AG04449 (cell line): ENCODE measurements around the gene PBX1.

Experiments
- CTCF ChIA-PET: fragments of 350-600 bp; formaldehyde crosslinking; extraction: SDS; loops from one replicate; lab custom pipeline; 2021; ENCODE audit warnings: antibody characterized with exemption; lab: Yijun Ruan, JAX
- POLR2A ChIA-PET: fragments of 400-600, 350-600 bp; formaldehyde crosslinking; extraction: SDS; loops from one replicate; lab custom pipeline; 2020; ENCODE audit warnings: antibody characterized with exemption, inconsistent platforms; lab: Yijun Ruan, JAX
- DNase-seq: peaks from one replicate; pipeline ENCODE4 v3.0.0-alpha.2; 2010; ENCODE audit warnings: low read depth, low spot score
- H3K4me3 ChIP-seq: 2 replicates; pipeline ENCODE4 v1.5.1; 2011; ENCODE audit warnings: low read depth, mild to moderate bottlenecking, control low read depth, low read length
- TF ChIP-seq, protein P1 (sequence below): IDR thresholded peaks from one replicate; pipeline ENCODE4 v1.5.1; 2011; ENCODE audit warnings: mild to moderate bottlenecking, moderate library complexity, low read length, control low read depth, inconsistent platforms; ENCODE audit not compliant: insufficient read depth; ENCODE audit errors: missing control alignments

Gene PBX1

DNA sequence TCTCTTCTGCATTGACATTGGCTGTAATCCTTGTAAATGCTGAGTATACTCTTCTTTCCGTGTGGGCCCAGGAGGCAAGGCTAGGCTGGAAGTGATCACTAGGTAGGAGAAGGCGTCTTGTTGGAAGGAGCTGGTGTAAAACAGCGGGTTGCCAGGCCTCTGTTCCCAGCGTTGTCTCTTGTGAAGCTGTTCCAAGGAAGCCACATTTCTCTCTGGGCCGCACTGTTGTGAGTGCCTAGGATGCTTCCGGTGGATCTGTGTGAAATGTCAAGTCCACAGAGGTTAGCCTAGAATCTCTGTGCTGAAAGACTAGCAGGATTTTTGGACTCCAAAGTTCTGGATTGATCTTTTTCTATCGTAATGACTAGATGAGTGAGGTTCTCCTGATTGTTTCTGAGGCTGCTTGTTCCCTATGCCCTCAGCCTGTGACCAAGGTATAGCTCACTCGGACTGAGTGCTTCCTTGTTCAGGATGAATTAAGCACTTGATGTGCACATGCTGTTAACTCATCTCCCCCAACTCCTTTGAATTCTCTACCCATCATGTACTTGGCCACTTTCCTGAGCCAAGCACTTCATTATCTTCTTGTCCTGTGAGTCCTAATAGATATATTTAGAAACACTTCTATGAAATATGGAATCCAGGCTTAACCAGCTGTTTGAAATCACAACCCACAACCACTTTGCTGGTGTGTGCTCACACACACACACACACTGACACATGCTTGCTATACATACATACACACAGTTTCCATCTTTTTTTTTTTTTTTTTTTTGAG lies 63.3 kb downstream of the PBX1 start:
- DNase-seq = no peak
- POLR2A ChIA-PET = no interaction called here
- CTCF ChIA-PET = interaction anchor here (0.6 to 1.6 kb wide), 5 partner anchors 14 to 1092 kb away, joined by 3 to 10 read pairs (median 3); no protein-coding TSS in a partner anchor
- H3K4me3 ChIP-seq = no peak overlapping the region
- TF ChIP-seq, protein P1, sequence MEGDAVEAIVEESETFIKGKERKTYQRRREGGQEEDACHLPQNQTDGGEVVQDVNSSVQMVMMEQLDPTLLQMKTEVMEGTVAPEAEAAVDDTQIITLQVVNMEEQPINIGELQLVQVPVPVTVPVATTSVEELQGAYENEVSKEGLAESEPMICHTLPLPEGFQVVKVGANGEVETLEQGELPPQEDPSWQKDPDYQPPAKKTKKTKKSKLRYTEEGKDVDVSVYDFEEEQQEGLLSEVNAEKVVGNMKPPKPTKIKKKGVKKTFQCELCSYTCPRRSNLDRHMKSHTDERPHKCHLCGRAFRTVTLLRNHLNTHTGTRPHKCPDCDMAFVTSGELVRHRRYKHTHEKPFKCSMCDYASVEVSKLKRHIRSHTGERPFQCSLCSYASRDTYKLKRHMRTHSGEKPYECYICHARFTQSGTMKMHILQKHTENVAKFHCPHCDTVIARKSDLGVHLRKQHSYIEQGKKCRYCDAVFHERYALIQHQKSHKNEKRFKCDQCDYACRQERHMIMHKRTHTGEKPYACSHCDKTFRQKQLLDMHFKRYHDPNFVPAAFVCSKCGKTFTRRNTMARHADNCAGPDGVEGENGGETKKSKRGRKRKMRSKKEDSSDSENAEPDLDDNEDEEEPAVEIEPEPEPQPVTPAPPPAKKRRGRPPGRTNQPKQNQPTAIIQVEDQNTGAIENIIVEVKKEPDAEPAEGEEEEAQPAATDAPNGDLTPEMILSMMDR = no peak

DNA sequence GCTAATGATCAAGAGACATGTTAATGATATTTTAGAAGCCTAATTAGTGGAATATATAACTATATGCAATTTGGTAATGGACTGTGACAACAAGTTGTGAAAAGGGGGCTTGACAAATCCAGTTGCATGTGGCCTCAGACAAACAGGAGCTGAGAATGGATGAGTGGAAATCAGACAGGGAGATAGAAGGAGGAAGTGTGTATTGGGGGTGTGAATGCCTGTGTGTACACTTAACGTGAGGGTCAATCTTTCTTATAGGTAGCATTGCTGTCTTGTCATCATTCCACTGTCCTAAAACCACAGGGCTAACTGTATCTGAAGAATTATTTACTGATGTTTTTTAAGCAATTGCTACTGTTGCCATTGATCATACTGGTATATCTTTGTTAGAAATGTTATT lies 64.8 kb downstream of the PBX1 start:
- no peak for DNase-seq
- CTCF ChIA-PET = interaction anchor here (1.2 to 5.5 kb wide), 5 partner anchors 10 to 171 kb away, joined by 3 to 43 read pairs (median 6); no protein-coding TSS in a partner anchor
- POLR2A ChIA-PET = no interaction called here

GRCh38 chr1:164624400-164624799 lies 65.4 kb downstream of the PBX1 start:
- POLR2A ChIA-PET = no interaction called here
- CTCF ChIA-PET = interaction anchor here (1.0 to 5.5 kb wide), 8 partner anchors 9 to 170 kb away, joined by 3 to 43 read pairs (median 4); no protein-coding TSS in a partner anchor
- DNase-seq = no peak
- no peak overlapping the region for H3K4me3 ChIP-seq
- TF ChIP-seq, protein P1 = no peak

More for the DNA sequence above, 64.8 kb downstream of the PBX1 start:
- TF ChIP-seq, protein P1 = no peak
- no peak overlapping the region for H3K4me3 ChIP-seq

DNA sequence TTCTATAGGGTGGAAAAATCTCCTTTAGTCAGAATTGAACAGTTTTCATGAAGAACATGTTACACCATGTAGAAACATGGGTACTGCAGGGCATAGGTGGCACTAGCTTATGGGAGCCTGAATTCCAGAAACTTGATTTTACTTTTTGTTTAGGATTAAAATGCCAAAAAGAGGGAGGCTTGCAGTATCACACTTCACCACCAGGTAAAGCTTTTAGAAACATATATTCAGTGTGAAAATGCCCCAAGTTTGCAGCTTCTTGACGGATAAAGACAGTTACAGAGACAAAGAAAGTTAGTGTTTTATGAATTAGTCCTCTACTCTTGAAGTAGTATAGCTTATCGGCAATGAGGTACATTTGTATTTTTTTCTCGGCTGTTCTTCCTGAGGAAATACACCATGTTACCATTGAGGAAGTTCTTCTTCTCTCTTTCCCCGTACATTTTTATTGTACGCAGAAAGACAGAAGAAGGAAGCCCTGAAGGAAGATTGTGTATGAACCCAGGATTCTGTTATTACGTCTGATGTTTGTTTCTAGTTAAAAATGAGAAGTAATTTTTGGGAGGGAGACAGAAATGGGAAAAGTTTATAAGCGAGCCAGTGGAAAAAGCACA lies 66.1 kb downstream of the PBX1 start:
- ChIA-PET CTCF (interaction anchor here (0.9 to 5.5 kb wide), 9 partner anchors 9 to 163 kb away, joined by 3 to 43 read pairs (median 6); no protein-coding TSS in a partner anchor), POLR2A (no interaction called here)
- no peak overlapping the region for H3K4me3 ChIP-seq
- DNase-seq = no peak
- TF ChIP-seq, protein P1 = peak; percentile 10

- DNase-seq = no peak
- H3K4me3 ChIP-seq = no peak overlapping the region
- ChIA-PET CTCF (interaction anchor here (1.0 to 5.5 kb wide), 3 partner anchors 10 to 159 kb away, joined by 5 to 43 read pairs (median 10); no protein-coding TSS in a partner anchor), POLR2A (no interaction called here)
- TF ChIP-seq, protein P1 = no peak
Measured at GRCh38 chr1:164628772-164629171, 69.8 kb downstream of the PBX1 start.

DNA sequence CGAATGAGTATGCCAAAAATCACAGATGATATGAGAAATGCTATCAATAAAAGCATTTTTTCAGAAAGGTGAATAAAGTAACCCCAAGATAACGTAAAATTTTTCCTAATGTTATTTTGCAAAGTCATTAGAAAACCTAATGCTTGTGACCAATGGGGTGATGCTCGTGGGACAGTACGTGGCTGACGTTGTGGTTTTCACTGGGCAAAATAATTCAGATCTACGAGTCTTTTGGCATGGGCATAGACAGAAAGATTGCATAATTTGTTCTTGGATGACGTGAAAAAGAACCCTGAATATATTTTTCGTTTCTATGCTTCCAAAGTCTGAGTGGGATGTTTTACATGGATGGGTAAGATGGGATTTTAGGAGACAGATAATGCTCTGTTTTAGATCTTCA lies 71.0 kb downstream of the PBX1 start:
- TF ChIP-seq, protein P1 = no peak
- H3K4me3 ChIP-seq = no peak overlapping the region
- ChIA-PET CTCF (interaction anchor here (1.0 kb wide), 1 partner anchor 158 kb away, joined by 5 read pairs; no protein-coding TSS in a partner anchor), POLR2A (no interaction called here)
- no peak for DNase-seq
